Tibial artery (tissue), 4 donors: ENCODE data around the gene RBMY1E.
"Not testable (repeated sequence)": the region's sequence is repeated elsewhere in the genome, so short reads cannot be mapped to it uniquely, and the experiment has no call there.

Experiments
- DNase-seq, 2 donors: peaks; one replicate each; pipeline ENCODE4 v3.0.0-alpha.2; 2019
- H3K27ac ChIP-seq, 2 donors: fragments of 200-600 bp; sonication (generic) in 1 of 2; 1 replicate in 1 of 2; 2 replicates in 1 of 2; pipeline ENCODE4 v1.5.1; 2018 to 2019; ENCODE audit warnings: mild to moderate bottlenecking in 1 of 2
- H3K27me3 ChIP-seq, 2 donors: fragments of 200-600 bp; sonication (generic) in 1 of 2; one replicate each; pipeline versions ENCODE4 v1.5.1 to v1.6.0; 2016 to 2019
- H3K36me3 ChIP-seq, 3 donors: fragments of 200-600 bp; sonication (generic) in 2 of 3; one replicate each; pipeline ENCODE4 v1.5.1; 2016 to 2019; ENCODE audit warnings: mild to moderate bottlenecking in 2 of 3
- H3K4me1 ChIP-seq, 4 donors: fragments of 200-600 bp; sonication (generic) in 2 of 4; 1 replicate in 3 of 4; 2 replicates in 1 of 4; pipeline ENCODE4 v1.5.1; 2016 to 2019
- H3K4me3 ChIP-seq, 2 donors: fragments of 200-600 bp; sonication (generic) in 1 of 2; 1 replicate in 1 of 2; 2 replicates in 1 of 2; pipeline ENCODE4 v1.5.1; 2018 to 2019; ENCODE audit warnings: mild to moderate bottlenecking in 2 of 2
- H3K9me3 ChIP-seq, 3 donors: fragments of 200-600 bp; sonication (generic) in 1 of 3; one replicate each; pipeline ENCODE4 v1.5.1; 2016 to 2019
- intact Hi-C: fragments of 100-400 bp; cut with DNase I; formaldehyde crosslinking; loops from one replicate; pipeline ENCODE4 v1.15.0; 2023; ENCODE audit warnings: low total_unique reads

RBMY1E gene

DNA sequence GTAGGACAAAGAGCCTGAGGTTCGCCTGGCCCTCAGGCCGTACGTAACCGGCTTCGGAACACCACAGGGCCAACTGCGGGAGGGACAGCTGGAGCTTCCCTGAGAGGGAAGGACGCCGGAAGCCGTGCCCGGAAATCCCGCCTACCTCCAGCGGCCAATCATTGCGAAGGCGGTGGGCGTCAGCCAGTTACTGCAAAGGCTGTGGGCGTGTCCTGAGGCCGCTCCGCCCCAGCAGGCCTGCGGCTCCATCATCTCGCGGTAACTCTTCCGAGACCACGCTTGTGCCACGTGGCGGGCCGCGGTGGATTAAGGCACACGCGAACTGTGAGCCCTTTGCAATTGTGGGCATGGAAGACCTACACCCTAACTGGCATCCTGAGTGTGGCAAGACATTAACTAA, at the start of gene RBMY1E:
RBMY1E (minus strand) TSS at position 101 of the 400 bp plus-strand sequence. CDS start 1,978 bp downstream, outside the sequence.
- H3K4me1 ChIP-seq, DNase-seq, H3K4me3 ChIP-seq, H3K36me3 ChIP-seq, intact Hi-C loops, H3K27me3 ChIP-seq, H3K27ac ChIP-seq, H3K9me3 ChIP-seq: not testable (repeated sequence)

DNA sequence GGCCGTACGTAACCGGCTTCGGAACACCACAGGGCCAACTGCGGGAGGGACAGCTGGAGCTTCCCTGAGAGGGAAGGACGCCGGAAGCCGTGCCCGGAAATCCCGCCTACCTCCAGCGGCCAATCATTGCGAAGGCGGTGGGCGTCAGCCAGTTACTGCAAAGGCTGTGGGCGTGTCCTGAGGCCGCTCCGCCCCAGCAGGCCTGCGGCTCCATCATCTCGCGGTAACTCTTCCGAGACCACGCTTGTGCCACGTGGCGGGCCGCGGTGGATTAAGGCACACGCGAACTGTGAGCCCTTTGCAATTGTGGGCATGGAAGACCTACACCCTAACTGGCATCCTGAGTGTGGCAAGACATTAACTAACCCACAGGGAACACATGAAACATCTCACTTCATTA, 23.4 kb downstream of the RBMY1E start, which contains the start of gene RBMY1D:
RBMY1D (minus strand) TSS at position 101 of the 400 bp plus-strand sequence. CDS start 2,013 bp downstream, outside the sequence.
- H3K9me3 ChIP-seq, H3K4me3 ChIP-seq, H3K4me1 ChIP-seq, intact Hi-C loops, H3K27me3 ChIP-seq, DNase-seq, H3K36me3 ChIP-seq, H3K27ac ChIP-seq: not testable (repeated sequence)

DNA sequence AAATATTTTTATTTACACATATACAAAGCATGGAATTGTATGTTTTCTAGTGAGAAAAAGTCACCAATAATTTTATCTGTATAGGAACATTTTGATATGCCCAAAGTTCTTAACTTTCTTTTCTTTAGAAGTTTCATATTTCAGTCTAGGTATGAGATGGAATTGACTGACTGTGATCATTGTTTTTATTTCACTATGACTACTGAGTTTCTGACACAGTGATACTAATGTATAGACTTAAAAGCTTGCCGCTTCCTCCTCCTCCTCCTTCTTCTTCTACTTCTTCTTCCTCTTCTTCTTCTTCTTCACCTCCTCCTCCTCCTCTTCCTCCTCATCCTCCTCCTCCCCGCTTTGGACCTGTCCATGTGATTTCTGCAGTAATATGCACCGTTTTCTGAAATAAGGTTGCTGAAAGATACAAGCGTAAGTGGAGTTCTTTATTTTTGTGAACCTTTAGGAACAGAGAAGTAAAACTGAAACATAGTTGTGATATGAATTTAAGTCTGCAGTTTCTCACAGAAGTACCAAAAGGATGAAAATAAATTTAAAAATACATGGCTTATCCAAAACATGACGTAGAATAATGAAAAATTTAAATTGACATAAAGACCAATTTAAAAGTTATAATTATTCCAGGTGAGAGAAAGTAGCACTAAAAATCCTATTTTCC, 48.3 kb downstream of the RBMY1E start:
- H3K4me3 ChIP-seq, H3K27me3 ChIP-seq, H3K36me3 ChIP-seq, H3K9me3 ChIP-seq, H3K4me1 ChIP-seq, H3K27ac ChIP-seq, intact Hi-C loops, DNase-seq: not testable (repeated sequence)
